HepG2 (cell line): ENCODE measurements around the gene SLCO3A1. TPM values are rescaled to one million over a fixed set of nuclear protein-coding genes. Genes with fewer than 3 reads are reported as not detected.

Experiments
- ATAD3A ChIP-seq: sonication (generic); formaldehyde crosslinking; IDR thresholded peaks from 2 replicates; pipeline ENCODE4 v1.4.0; 2020; ENCODE audit warnings: missing genetic modification reagents
- ATF1 ChIP-seq: IDR thresholded peaks from 2 replicates; pipeline ENCODE4 v1.6.1; 2016; ENCODE audit warnings: mild to moderate bottlenecking, control low read depth
- CAMTA2 ChIP-seq: sonication (generic); formaldehyde crosslinking; IDR thresholded peaks from 2 replicates; pipeline ENCODE4 v1.4.0; 2020; ENCODE audit warnings: mild to moderate bottlenecking, missing genetic modification reagents, borderline replicate concordance
- E2F1 ChIP-seq: sonication (generic); formaldehyde crosslinking; IDR thresholded peaks from 2 replicates; pipeline ENCODE4 v1.5.0; 2020; ENCODE audit warnings: missing genetic modification reagents
- PHF8 ChIP-seq: sonication (generic); formaldehyde crosslinking; IDR thresholded peaks from 2 replicates; pipeline ENCODE4 v1.5.0; 2020; ENCODE audit warnings: missing genetic modification reagents
- SMAD3 ChIP-seq: sonication (generic); formaldehyde crosslinking; IDR thresholded peaks from 2 replicates; pipeline ENCODE4 v1.4.0; 2020; ENCODE audit warnings: missing genetic modification reagents
- SMAD9 ChIP-seq: sonication (generic); formaldehyde crosslinking; IDR thresholded peaks from 2 replicates; pipeline ENCODE4 v1.5.1; 2020; ENCODE audit warnings: mild to moderate bottlenecking, missing genetic modification reagents
- SYNCRIP ChIP-seq: fragments of 200-400 bp; formaldehyde crosslinking; IDR thresholded peaks from 2 replicates; pipeline ENCODE4 v1.6.1; 2018; ENCODE audit warnings: mild to moderate bottlenecking, low read depth, low read length; ENCODE audit not compliant: insufficient read depth
- ZBED4 ChIP-seq: sonication (generic); formaldehyde crosslinking; IDR thresholded peaks from 2 replicates; pipeline ENCODE4 v1.4.0; 2020; ENCODE audit warnings: missing genetic modification reagents, borderline replicate concordance
- ZBTB10 ChIP-seq: sonication (generic); formaldehyde crosslinking; IDR thresholded peaks from 2 replicates; pipeline ENCODE4 v1.4.0; 2020; ENCODE audit warnings: missing genetic modification reagents, borderline replicate concordance
- ZNF24 ChIP-seq: fragments of 450-650 bp; IDR thresholded peaks from 2 replicates; pipeline ENCODE4 v1.6.1; 2017; ENCODE audit warnings: antibody characterized with exemption, mild to moderate bottlenecking
- ZNF275 ChIP-seq: sonication (generic); formaldehyde crosslinking; IDR thresholded peaks from 2 replicates; pipeline ENCODE4 v1.8.0; 2022; ENCODE audit warnings: missing genetic modification reagents, mild to moderate bottlenecking, inconsistent platforms, borderline replicate concordance
- ZNF282 ChIP-seq: fragments of 450-650 bp; IDR thresholded peaks from 2 replicates; pipeline ENCODE4 v1.6.1; 2018; ENCODE audit not compliant: partially characterized antibody
- ZNF574 ChIP-seq: sonication (generic); formaldehyde crosslinking; IDR thresholded peaks from 2 replicates; pipeline ENCODE4 v1.4.0; 2020; ENCODE audit warnings: missing genetic modification reagents
- ZNF780A ChIP-seq: sonication (generic); formaldehyde crosslinking; IDR thresholded peaks from 2 replicates; pipeline ENCODE4 v1.8.0; 2022; ENCODE audit warnings: mild to moderate bottlenecking, missing genetic modification reagents, moderate library complexity
- ZNF878 ChIP-seq: sonication (generic); formaldehyde crosslinking; IDR thresholded peaks from 2 replicates; pipeline ENCODE4 v1.8.1; 2023; ENCODE audit warnings: mild to moderate bottlenecking, missing genetic modification reagents, moderate library complexity
- ZSCAN5A ChIP-seq: sonication (generic); formaldehyde crosslinking; IDR thresholded peaks from 2 replicates; pipeline ENCODE4 v1.8.0; 2022; ENCODE audit warnings: mild to moderate bottlenecking, missing genetic modification reagents, borderline replicate concordance
- polyA plus RNA-seq, 8 experiments: library from polyadenylated mRNA; depleted of rRNA in 3 of 8; stranded (reverse) in 7 of 8; unstranded in 1 of 8; fragments of >200 nt; fragmentation: Illumina TruSeq in 4 of 8; extraction: Trizol in 4 of 8; gene quantifications; 2 replicates each; pipeline versions ENCODE4 v1.2.1 to v1.2.3, GENCODE V29; 2011 to 2016; ENCODE audit warnings: low read depth in 4 of 8, missing spikeins in 1 of 8, mixed read lengths in 1 of 8; ENCODE audit not compliant: insufficient read depth in 1 of 8
- total RNA-seq, 5 experiments: library from RNA; depleted of rRNA; stranded (reverse); fragments of >200 nt; fragmentation: Illumina TruSeq; extraction: Trizol; gene quantifications; 2 replicates each; pipeline ENCODE4 v1.2.3, GENCODE V29; 2016; ENCODE audit warnings: low read depth in 1 of 5

The SLCO3A1 gene
- total and polyA plus RNA-seq, 2 of the 13 experiments (the other 11 are each of a cell fraction or from before 2014, with no cell fraction given): 0.02 TPM; not detected in 1

GRCh38 chr15:92170897-92171296, 317.4 kb downstream of the SLCO3A1 start (continued):
- TF ChIP-seq E2F1 (CRISPR knock-in tag) (no peak), ZNF878 (no peak), ZNF275 (CRISPR knock-in tag) (no peak), ZBTB10 (CRISPR knock-in tag) (no peak), CAMTA2 (CRISPR knock-in tag) (no peak), SMAD3 (no peak), ZNF282 (no peak), ZNF574 (CRISPR knock-in tag) (no peak), SYNCRIP (no peak), ATF1 (CRISPR knock-in tag) (no peak), ZSCAN5A (no peak), PHF8 (CRISPR knock-in tag) (no peak), ATAD3A (CRISPR knock-in tag) (no peak), ZNF24 (no peak), SMAD9 (CRISPR knock-in tag) (no peak), ZNF780A (CRISPR knock-in tag) (no peak), ZBED4 (CRISPR knock-in tag) (no peak)
